GM12878 (cell line): ENCODE measurements around the gene SLC22A4. TPM values are rescaled to one million over a fixed set of nuclear protein-coding genes. Genes with fewer than 3 reads are reported as not detected.

ENCODE experiments used
- ATAC-seq: fragments of 200-7000 bp; cut with Tn5 transposase; 3 replicates; pipeline ENCODE4 v1.9.1; 2020; ENCODE audit warnings: mild to moderate bottlenecking, moderate library complexity
- BruUV-seq: library from RNA; stranded (reverse); fragments of 400-500 nt; replicated peaks from 2 replicates; lab custom pipeline; 2021; lab: Mats Ljungman, UMichigan
- CTCF ChIA-PET: fragments of 300-600 bp; sonication (Branson Sonifier 250); formaldehyde crosslinking; extraction: SDS; loops from one replicate; lab custom pipeline; 2021; ENCODE audit warnings: inconsistent platforms; lab: Yijun Ruan, JAX
- POLR2A ChIA-PET: fragments of 350-600 bp; formaldehyde crosslinking; extraction: SDS; loops from one replicate; lab custom pipeline; 2021; ENCODE audit warnings: inconsistent platforms; lab: Charles Lee
- RAD21 ChIA-PET: fragments of 300-600 bp; sonication (Branson Sonifier 250); formaldehyde crosslinking; loops from one replicate; lab custom pipeline; 2023; ENCODE audit warnings: antibody characterized with exemption; ENCODE audit not compliant: unreplicated experiment; lab: Charles Lee
- SMC1A ChIA-PET: fragments of 300-600 bp; sonication (Branson Sonifier 250); formaldehyde crosslinking; loops from one replicate; lab custom pipeline; 2023; ENCODE audit not compliant: unreplicated experiment, uncharacterized antibody; lab: Charles Lee
- DNase-seq: peaks from one replicate; pipeline ENCODE4 v3.0.0-alpha.2; 2011; ENCODE audit warnings: low read depth, low spot score
- FAIRE-seq: peaks from 3 replicates; lab custom pipeline; 2011; peaks lifted over from hg19 to GRCh38; lab: Jason Lieb, UNC
- H2AFZ ChIP-seq: 2 replicates; pipeline ENCODE4 v1.6.0; 2011; ENCODE audit warnings: low read depth, low read length, control low read depth; ENCODE audit not compliant: control insufficient read depth
- H3K27ac ChIP-seq: 2 replicates; pipeline ENCODE4 v1.5.1; 2011; ENCODE audit warnings: control low read depth; ENCODE audit not compliant: control insufficient read depth, insufficient read depth
- H3K27me3 ChIP-seq, 2 experiments: replicated peaks in 1 of 2; 2 replicates each; pipeline versions ENCODE4 v1.6.0 to v1.6.1; 2011; ENCODE audit warnings: low read length in 1 of 2; ENCODE audit not compliant: control insufficient read depth in 2 of 2, insufficient read depth in 2 of 2
- H3K36me3 ChIP-seq, 2 experiments: 2 replicates each; pipeline ENCODE4 v1.5.1; 2011; ENCODE audit warnings: low read length in 1 of 2; ENCODE audit not compliant: control insufficient read depth in 2 of 2, insufficient read depth in 2 of 2
- H3K4me1 ChIP-seq: 2 replicates; pipeline ENCODE4 v1.6.1; 2011; ENCODE audit warnings: mild to moderate bottlenecking, low read length, moderate library complexity, mixed read lengths; ENCODE audit not compliant: control insufficient read depth, insufficient read depth
- H3K4me2 ChIP-seq: 2 replicates; pipeline ENCODE4 v1.6.0; 2011; ENCODE audit warnings: control low read depth; ENCODE audit not compliant: control insufficient read depth, insufficient read depth
- H3K4me3 ChIP-seq: fragments of 200-600 bp; sonication (generic); 2 replicates; pipeline ENCODE4 v1.5.1; 2016
- H3K79me2 ChIP-seq: 2 replicates; pipeline ENCODE4 v1.6.0; 2011; ENCODE audit warnings: low read length; ENCODE audit not compliant: control insufficient read depth, insufficient read depth
- H3K9ac ChIP-seq: 2 replicates; pipeline ENCODE4 v1.8.0; 2011; ENCODE audit warnings: low read length, control low read depth, mixed read lengths; ENCODE audit not compliant: control insufficient read depth, insufficient read depth
- H3K9me3 ChIP-seq: replicated peaks from 3 replicates; pipeline ENCODE4 v1.5.1; 2011; ENCODE audit warnings: mild to moderate bottlenecking, low read length; ENCODE audit not compliant: control insufficient read depth, insufficient read depth
- H4K20me1 ChIP-seq: 2 replicates; pipeline ENCODE4 v1.6.0; 2011; ENCODE audit not compliant: control insufficient read depth, insufficient read depth
- CREB1 ChIP-seq: IDR thresholded peaks from 2 replicates; pipeline ENCODE4 v1.6.1; 2012; ENCODE audit warnings: low read depth, mild to moderate bottlenecking, inconsistent platforms
- ESRRA ChIP-seq: IDR thresholded peaks from 2 replicates; pipeline ENCODE4 v1.6.1; 2012; ENCODE audit warnings: mild to moderate bottlenecking, low read length, improper control_type of control experiment
- FOXM1 ChIP-seq: IDR thresholded peaks from 2 replicates; pipeline ENCODE4 v1.6.1; 2012; ENCODE audit warnings: low read depth, mild to moderate bottlenecking, inconsistent platforms, low read length, moderate library complexity
- GABPA ChIP-seq: IDR thresholded peaks from 2 replicates; pipeline ENCODE4 v1.6.1; 2014; ENCODE audit warnings: antibody characterized with exemption, low read depth, mild to moderate bottlenecking, inconsistent platforms
- GATAD2B ChIP-seq: fragments of 450-650 bp; conservative IDR thresholded peaks from 2 replicates; pipeline ENCODE4 v1.6.1; 2017; ENCODE audit warnings: low read depth, mild to moderate bottlenecking, moderate library complexity
- HDGF ChIP-seq: fragments of 450-650 bp; IDR thresholded peaks from 2 replicates; pipeline ENCODE4 v1.6.1; 2016; ENCODE audit warnings: antibody characterized with exemption
- JUNB ChIP-seq: IDR thresholded peaks from 2 replicates; pipeline ENCODE4 v1.6.1; 2016; ENCODE audit warnings: antibody characterized with exemption, mild to moderate bottlenecking
- MYB ChIP-seq: fragments of 150-350 bp; IDR thresholded peaks from 2 replicates; pipeline ENCODE4 v1.6.1; 2014; ENCODE audit warnings: mild to moderate bottlenecking, low read depth, low read length, borderline replicate concordance
- NBN ChIP-seq: fragments of 450-650 bp; IDR thresholded peaks from 2 replicates; pipeline ENCODE4 v1.6.1; 2016
- NFYA ChIP-seq: IDR thresholded peaks from 2 replicates; pipeline ENCODE4 v1.6.1; 2011; ENCODE audit warnings: low read depth, mild to moderate bottlenecking, low read length, improper control_type of control experiment, borderline replicate concordance
- POU2F2 ChIP-seq: IDR thresholded peaks from 3 replicates; pipeline ENCODE4 v1.6.1; 2011; ENCODE audit warnings: low read depth, mild to moderate bottlenecking, low read length, borderline replicate concordance
- RAD21 ChIP-seq: IDR thresholded peaks from 2 replicates; pipeline ENCODE4 v1.6.1; 2011; ENCODE audit warnings: mild to moderate bottlenecking, low read depth, low read length, moderate library complexity; ENCODE audit not compliant: insufficient read depth
- SPI1 ChIP-seq: IDR thresholded peaks from 2 replicates; pipeline ENCODE4 v1.6.1; 2011; ENCODE audit warnings: low read depth, mild to moderate bottlenecking, low read length, moderate library complexity, borderline replicate concordance; ENCODE audit not compliant: insufficient read depth
- TBL1XR1 ChIP-seq: IDR thresholded peaks from 2 replicates; pipeline ENCODE4 v1.6.1; 2012; ENCODE audit warnings: low read depth, low read length, improper control_type of control experiment
- TCF7 ChIP-seq: IDR thresholded peaks from 2 replicates; pipeline ENCODE4 v1.6.1; 2014; ENCODE audit warnings: antibody characterized with exemption, borderline replicate concordance
- ZNF217 ChIP-seq: fragments of 450-650 bp; IDR thresholded peaks from 2 replicates; pipeline ENCODE4 v1.6.1; 2017; ENCODE audit warnings: antibody characterized with exemption, mild to moderate bottlenecking
- WGBS: methylation state at CpG from one replicate; pipeline ENCODE4 v1.1.6; 2016; ENCODE audit warnings: low lambda C conversion rate; ENCODE audit not compliant: insufficient replicate concordance, insufficient coverage; ENCODE audit errors: missing lambda C conversion rate; 5-methylcytosine and 5-hydroxymethylcytosine counted together
- in situ Hi-C: fragments of 300-500 bp; cut with MboI; formaldehyde crosslinking; loops from 9 replicates; pipeline ENCODE4 v1.14.3; 2018; ENCODE audit warnings: mixed read lengths
- intact Hi-C: fragments of 100-400 bp; cut with micrococcal nuclease; formaldehyde crosslinking; loops from one replicate; pipeline ENCODE4 v1.14.2; 2022; ENCODE audit not compliant: unreplicated experiment
- polyA plus RNA-seq, 11 experiments: library from polyadenylated mRNA; depleted of rRNA in 4 of 11; unstranded in 6 of 11; stranded (reverse) in 5 of 11; fragments of >200 nt; fragmentation: Nextera tagmentation in 4 of 11; fragmentation: Illumina TruSeq in 1 of 11; extraction: Ambion mirVana in 4 of 11; extraction: Trizol in 1 of 11; gene quantifications; 1 replicate in 1 of 11; 2 replicates in 10 of 11; pipeline versions ENCODE4 v1.2.1 to v1.2.3, GENCODE V29; 2011 to 2016; ENCODE audit warnings: inconsistent platforms in 2 of 11, missing spikeins in 2 of 11, low read depth in 1 of 11
- total RNA-seq, 4 experiments: library from RNA; depleted of rRNA in 3 of 4; stranded (reverse); fragments of >200 nt in 3 of 4; fragmentation: Illumina TruSeq in 1 of 4; extraction: Trizol in 1 of 4; gene quantifications; 2 replicates each; pipeline versions ENCODE4 v1.2.1 to v1.2.3, GENCODE V29; 2013 to 2021
- TF ChIP-seq, protein P1 (sequence below): IDR thresholded peaks from 2 replicates; pipeline ENCODE4 v1.6.1; 2012; ENCODE audit warnings: low read depth, low read length, improper control_type of control experiment
- TF ChIP-seq, protein P2 (sequence below): IDR thresholded peaks from 2 replicates; pipeline ENCODE4 v1.6.1; 2012; ENCODE audit warnings: improper control_type of control experiment, low read depth, low read length; ENCODE audit not compliant: insufficient replicate concordance

Gene SLC22A4
- total and polyA plus RNA-seq, 10 of the 15 experiments (the other 5 are each of a cell fraction or from before 2014, with no cell fraction given): 0.04 to 0.61 (median 0.10) TPM; not detected in 2

DNA sequence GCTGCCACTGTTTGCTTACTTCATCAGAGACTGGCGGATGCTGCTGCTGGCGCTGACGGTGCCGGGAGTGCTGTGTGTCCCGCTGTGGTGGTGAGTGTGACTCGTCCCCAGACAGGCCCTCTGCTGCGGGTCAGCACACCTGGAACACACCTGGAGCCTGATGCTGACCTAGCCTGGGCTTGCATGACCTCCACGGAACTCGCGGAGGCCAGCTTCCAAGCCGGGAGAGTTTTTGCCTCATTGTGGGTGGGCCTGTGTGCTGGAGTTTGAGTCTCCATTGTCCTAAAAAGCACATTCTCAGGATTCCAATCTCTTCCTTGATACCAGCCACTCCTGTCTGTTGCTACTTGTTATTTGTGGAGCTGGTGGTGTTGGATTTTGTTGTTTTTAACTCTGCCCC is 28.1 kb downstream of the SLC22A4 start:
- ChIA-PET CTCF (interaction anchor here (1.5 kb wide), 1 partner anchor 85 kb away, joined by 6 read pairs; no protein-coding TSS in a partner anchor), SMC1A (no interaction called here), POLR2A (no interaction called here), RAD21 (no interaction called here)
- Histone ChIP-seq H3K79me2 (no peaks in the 10 kb centered on the region), H3K4me1 (no peaks in the 10 kb centered on the region), H3K9ac (no peak overlapping the region), H3K9me3 (no peaks in the 10 kb centered on the region), H3K4me3 (no peak overlapping the region), H3K27ac (no peak overlapping the region), H4K20me1 (no peaks in the 10 kb centered on the region), H3K36me3 (no peaks in the 10 kb centered on the region), H3K27me3 (peaks cover 0 to 2% of the 10 kb centered on the region in 2 experiments; a peak in 1 of 4 replicates), H3K4me2 (no peak overlapping the region), H2AFZ (no peak overlapping the region)
- DNase-seq: no peak
- 76% methylated on average over 11 of the region's 11 CpGs for WGBS
- in situ Hi-C loops: no loop called here
- intact Hi-C loops: no loop called here
- ATAC-seq: no peak
- FAIRE-seq: no peak
- BruUV-seq: no TSS peak
- TF ChIP-seq CREB1 (no peak), HDGF (no peak), FOXM1 (no peak), GATAD2B (no peak), ESRRA (no peak), JUNB (no peak), NBN (no peak), TCF7 (no peak), RAD21 (no peak), ZNF217 (no peak), TBL1XR1 (no peak), POU2F2 (no peak), SPI1 (no peak), GABPA (no peak), NFYA (no peak), MYB (no peak)
- TF ChIP-seq, protein P1, sequence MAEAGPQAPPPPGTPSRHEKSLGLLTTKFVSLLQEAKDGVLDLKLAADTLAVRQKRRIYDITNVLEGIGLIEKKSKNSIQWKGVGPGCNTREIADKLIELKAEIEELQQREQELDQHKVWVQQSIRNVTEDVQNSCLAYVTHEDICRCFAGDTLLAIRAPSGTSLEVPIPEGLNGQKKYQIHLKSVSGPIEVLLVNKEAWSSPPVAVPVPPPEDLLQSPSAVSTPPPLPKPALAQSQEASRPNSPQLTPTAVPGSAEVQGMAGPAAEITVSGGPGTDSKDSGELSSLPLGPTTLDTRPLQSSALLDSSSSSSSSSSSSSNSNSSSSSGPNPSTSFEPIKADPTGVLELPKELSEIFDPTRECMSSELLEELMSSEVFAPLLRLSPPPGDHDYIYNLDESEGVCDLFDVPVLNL: no peak
- TF ChIP-seq, protein P2, sequence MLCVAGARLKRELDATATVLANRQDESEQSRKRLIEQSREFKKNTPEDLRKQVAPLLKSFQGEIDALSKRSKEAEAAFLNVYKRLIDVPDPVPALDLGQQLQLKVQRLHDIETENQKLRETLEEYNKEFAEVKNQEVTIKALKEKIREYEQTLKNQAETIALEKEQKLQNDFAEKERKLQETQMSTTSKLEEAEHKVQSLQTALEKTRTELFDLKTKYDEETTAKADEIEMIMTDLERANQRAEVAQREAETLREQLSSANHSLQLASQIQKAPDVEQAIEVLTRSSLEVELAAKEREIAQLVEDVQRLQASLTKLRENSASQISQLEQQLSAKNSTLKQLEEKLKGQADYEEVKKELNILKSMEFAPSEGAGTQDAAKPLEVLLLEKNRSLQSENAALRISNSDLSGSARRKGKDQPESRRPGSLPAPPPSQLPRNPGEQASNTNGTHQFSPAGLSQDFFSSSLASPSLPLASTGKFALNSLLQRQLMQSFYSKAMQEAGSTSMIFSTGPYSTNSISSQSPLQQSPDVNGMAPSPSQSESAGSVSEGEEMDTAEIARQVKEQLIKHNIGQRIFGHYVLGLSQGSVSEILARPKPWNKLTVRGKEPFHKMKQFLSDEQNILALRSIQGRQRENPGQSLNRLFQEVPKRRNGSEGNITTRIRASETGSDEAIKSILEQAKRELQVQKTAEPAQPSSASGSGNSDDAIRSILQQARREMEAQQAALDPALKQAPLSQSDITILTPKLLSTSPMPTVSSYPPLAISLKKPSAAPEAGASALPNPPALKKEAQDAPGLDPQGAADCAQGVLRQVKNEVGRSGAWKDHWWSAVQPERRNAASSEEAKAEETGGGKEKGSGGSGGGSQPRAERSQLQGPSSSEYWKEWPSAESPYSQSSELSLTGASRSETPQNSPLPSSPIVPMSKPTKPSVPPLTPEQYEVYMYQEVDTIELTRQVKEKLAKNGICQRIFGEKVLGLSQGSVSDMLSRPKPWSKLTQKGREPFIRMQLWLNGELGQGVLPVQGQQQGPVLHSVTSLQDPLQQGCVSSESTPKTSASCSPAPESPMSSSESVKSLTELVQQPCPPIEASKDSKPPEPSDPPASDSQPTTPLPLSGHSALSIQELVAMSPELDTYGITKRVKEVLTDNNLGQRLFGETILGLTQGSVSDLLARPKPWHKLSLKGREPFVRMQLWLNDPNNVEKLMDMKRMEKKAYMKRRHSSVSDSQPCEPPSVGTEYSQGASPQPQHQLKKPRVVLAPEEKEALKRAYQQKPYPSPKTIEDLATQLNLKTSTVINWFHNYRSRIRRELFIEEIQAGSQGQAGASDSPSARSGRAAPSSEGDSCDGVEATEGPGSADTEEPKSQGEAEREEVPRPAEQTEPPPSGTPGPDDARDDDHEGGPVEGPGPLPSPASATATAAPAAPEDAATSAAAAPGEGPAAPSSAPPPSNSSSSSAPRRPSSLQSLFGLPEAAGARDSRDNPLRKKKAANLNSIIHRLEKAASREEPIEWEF: no peak
